ENCODE results near the gene CLGN. TPM values are rescaled to one million over a fixed set of nuclear protein-coding genes. Genes with fewer than 3 reads are reported as not detected.

The CLGN gene
- total RNA-seq, 1 experiment from 2014 or later, result 2.9 TPM

DNA sequence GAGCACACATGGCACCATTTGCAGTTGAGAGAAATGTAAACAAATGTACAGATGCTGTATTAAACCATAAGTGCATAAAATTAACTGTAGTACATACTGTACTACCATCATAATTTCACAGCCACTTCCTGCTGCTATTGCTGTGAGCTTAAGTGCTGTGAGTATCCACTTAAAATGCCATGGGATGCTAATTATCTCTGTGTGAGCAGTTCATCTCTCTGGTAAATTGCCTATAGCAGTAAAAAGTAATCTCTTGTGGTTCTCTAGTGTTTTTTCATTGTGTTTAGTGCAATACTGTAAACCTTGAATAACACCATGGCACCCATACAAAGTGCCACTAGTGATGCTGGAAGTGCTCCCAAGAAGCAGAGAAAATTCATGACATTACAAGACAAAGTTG lies 63.9 kb downstream of the CLGN start:
- Histone ChIP-seq H2BK15ac (ENCODE audit: low read depth, low read length) (no peak overlapping the region), H3T11ph (ENCODE audit: low read length) (no peak overlapping the region), H4K20me1 (ENCODE audit: control insufficient read depth, insufficient read depth, insufficient read length) (no peaks in the 10 kb centered on the region), H3K18ac (ENCODE audit: insufficient read length, low read depth, low read length) (no peak overlapping the region), H3K14ac (ENCODE audit: insufficient read depth, low read length) (no peak overlapping the region), H3K4ac (ENCODE audit: low read depth, low read length) (no peak overlapping the region), H3K27me3 (ENCODE audit: insufficient read depth, low read length) (no peaks in the 10 kb centered on the region), H3K4me1 (ENCODE audit: insufficient read depth, low read length) (no peaks in the 10 kb centered on the region), H3K79me1 (ENCODE audit: insufficient read depth, low read depth, low read length, poor library complexity, severe bottlenecking) (no peaks in the 10 kb centered on the region), H4K5ac (ENCODE audit: insufficient read length, low read depth, low read length) (no peak overlapping the region), H3K56ac (ENCODE audit: insufficient read length, low read depth, low read length) (no peak overlapping the region), H4K91ac (ENCODE audit: insufficient read length, low read depth, low read length) (no peak overlapping the region), H2AK5ac (ENCODE audit: insufficient read length, low read length) (no peak overlapping the region), H2BK120ac (ENCODE audit: low read depth, low read length, poor library complexity, severe bottlenecking) (no peak overlapping the region), H3K79me2 (ENCODE audit: insufficient read depth, low read length) (no peaks in the 10 kb centered on the region), H3K9ac (ENCODE audit: extremely low read depth, insufficient read length, low read length) (no peak overlapping the region), H4K8ac (replicated peaks; ENCODE audit: insufficient read length, low read depth, low read length) (no peak overlapping the region), H2BK12ac (ENCODE audit: insufficient read length, low read depth, low read length) (no peak overlapping the region), H2BK5ac (ENCODE audit: insufficient read length, low read length) (no peak overlapping the region), H2AFZ (ENCODE audit: low read length) (no peak overlapping the region), H3K23me2 (ENCODE audit: insufficient read length, low read depth, low read length, poor library complexity, severe bottlenecking) (no peaks in the 10 kb centered on the region), H3K9me3 (ENCODE audit: control insufficient read depth, low read depth, low read length) (no peaks in the 10 kb centered on the region), H3K4me2 (ENCODE audit: insufficient read depth, insufficient read length, low read length) (no peak overlapping the region), H3K27ac (ENCODE audit: insufficient read length, low read depth, low read length) (no peak overlapping the region), H2BK20ac (ENCODE audit: low read depth, low read length, poor library complexity, severe bottlenecking) (no peak overlapping the region), H3K23ac (ENCODE audit: insufficient read length, low read depth, low read length) (no peak overlapping the region)
- Mint-ChIP-seq H3K27me3 (ENCODE audit: low read depth) (peaks cover 37% of the 10 kb centered on the region), H3K9me3 (no peaks in the 10 kb centered on the region), H3K4me1 (no peaks in the 10 kb centered on the region), H3K4me3 (no peak overlapping the region), H3K27ac (no peak overlapping the region), H3K36me3 (ENCODE audit: insufficient read depth in 1 of 3, low read depth in 3 of 3) (no peaks in the 10 kb centered on the region)
- DNase-seq, result no peak
- no peak for TF ChIP-seq CTCF (conservative IDR thresholded peaks at IDR 0.05)

All from H9 (cell line).